ENCODE data around the gene HPD. TPM values are rescaled to one million over a fixed set of nuclear protein-coding genes. Genes with fewer than 3 reads are reported as not detected.
"Not testable (repeated sequence)": the region's sequence is repeated elsewhere in the genome, so short reads cannot be mapped to it uniquely, and the experiment has no call there.

Gene HPD
- total RNA-seq, 1 donor from 2014 or later = not detected

DNA sequence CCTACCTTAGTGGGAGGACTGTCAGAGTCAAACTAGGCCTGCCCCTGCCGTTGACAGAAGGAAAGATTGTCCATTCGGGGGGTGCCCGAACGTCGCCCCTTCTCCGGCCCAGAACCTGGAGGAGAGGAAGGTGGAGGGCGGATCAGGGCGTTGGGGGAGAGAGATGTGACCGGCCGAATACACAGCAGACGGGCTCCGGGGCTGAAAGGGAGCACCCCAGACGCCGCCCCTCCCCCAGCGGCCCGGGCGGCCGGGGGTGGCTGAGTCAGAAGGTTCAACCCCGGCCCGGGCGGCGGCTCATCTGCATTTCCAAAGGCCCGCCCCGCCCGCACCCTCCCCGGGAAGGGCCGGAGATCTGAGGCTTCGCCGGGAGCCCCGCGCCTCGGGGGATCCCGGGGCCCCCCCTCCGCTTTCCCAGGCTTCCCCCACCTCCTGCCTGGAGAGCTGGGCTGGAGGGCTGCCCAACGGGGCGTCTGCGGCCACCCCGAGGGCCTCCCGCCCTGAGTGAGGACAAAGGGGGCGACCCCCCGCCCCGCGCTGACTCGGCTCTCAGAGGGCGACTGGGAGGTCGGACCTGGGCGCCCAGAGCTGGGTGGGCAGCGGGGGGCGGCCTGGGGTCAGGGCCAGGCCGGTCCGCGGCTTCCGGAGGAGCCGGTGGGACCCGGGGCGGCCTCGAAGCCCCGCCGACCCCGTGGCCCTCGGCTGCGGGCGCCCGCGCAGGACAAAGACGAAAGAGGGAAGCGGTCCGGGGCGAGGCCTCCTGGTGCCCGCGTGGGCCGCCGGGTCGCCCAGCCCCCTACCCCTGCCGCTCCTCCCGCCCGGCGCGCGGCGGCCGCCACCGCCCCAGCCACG, 58.6 kb downstream of the HPD start:
- DNase-seq (ENCODE audit: low read depth, low spot score) = no peak

DNA sequence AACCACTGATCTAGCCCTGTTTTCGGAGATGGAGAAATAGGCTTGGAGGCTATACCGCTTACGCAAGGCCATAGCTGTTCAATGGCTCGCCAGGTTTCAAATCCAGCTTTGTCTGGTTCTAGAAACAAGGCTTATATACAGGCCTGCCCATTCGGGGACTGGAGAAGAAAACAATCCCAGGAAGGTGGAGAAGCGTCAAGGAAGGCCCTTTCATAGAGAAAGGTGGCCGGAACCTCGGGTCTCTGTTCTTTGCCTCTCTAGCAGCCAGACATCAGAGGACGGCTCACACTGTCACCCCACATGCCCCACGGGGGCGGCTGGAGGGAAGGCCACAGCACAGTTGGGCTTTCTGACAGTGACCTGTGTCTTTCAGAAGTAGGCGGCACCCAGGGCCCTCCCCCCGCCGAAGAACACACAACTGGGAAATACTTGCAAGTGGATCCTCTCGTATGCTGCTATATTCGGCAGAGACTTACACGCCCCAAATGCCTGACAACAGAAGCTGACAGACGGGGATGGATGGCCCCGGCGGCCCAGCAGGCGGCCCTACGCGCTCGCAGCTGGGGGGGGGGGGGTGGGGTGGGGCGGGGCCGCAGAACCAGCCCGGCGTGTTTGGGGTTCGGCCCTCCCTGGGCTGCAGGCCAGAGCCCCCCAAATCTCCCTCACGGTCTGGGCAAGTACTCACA, 59.4 kb downstream of the HPD start:
- DNase-seq (ENCODE audit: low read depth, low spot score) = no peak

DNA sequence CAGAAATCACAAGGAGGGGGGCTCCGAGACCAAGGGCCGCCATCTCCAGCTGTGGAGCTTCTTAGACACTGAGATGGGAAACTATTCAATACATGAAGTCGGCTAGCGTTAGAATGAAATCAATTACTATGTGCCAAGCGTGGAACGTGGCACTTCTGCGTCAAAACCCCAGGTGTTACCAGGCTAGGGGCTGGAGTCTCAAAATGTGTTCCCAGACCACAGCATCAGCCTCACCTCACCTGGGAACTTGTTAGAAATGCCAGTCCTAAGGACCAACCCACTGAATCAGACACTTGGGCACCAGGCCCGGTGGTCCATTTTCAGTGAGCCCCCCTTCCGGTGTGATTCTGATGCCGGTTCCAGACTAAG, 59.9 kb downstream of the HPD start:
- DNase-seq (ENCODE audit: low read depth, low spot score) = no peak

DNA sequence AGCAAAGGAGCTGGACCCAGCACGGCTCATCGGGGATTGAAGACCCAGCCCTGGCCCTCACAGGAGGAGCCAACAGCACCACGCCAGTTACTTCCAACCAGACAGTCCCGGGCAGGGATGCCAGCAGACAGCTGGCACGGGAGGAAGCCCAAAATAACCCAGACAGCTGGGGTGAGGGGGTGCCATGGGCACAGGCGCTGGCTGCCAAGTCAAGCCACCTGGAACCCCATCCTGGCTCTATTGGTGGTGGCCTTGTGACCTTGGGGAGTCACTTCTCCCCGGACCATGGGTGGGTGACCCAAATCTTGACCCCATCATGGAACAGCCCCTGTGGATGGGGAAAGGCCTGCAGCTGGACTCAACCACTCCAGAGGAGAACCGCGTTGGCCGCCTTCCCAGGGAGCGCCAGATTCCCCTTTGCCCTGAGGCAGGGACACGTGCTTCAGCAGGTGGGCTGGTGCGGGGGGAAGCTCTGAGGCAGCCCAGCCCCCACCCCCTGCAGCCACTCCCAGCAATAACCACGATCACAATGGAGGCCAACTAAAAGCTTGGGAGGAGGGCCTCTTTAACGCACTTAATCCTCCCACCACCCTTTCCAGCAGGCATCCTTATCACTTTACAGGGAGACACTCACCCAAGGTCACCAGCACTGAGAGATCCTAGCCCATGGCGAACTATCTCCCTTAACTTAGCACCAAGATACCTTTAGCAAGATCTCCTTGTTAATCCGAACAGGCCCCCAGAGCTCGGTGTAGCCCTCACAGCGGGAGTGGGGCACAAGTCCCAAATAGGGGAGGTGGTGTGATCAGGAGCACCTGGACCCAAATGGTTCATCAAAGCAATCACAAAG, 60.5 kb downstream of the HPD start:
- DNase-seq (ENCODE audit: low read depth, low spot score) = no peak

DNA sequence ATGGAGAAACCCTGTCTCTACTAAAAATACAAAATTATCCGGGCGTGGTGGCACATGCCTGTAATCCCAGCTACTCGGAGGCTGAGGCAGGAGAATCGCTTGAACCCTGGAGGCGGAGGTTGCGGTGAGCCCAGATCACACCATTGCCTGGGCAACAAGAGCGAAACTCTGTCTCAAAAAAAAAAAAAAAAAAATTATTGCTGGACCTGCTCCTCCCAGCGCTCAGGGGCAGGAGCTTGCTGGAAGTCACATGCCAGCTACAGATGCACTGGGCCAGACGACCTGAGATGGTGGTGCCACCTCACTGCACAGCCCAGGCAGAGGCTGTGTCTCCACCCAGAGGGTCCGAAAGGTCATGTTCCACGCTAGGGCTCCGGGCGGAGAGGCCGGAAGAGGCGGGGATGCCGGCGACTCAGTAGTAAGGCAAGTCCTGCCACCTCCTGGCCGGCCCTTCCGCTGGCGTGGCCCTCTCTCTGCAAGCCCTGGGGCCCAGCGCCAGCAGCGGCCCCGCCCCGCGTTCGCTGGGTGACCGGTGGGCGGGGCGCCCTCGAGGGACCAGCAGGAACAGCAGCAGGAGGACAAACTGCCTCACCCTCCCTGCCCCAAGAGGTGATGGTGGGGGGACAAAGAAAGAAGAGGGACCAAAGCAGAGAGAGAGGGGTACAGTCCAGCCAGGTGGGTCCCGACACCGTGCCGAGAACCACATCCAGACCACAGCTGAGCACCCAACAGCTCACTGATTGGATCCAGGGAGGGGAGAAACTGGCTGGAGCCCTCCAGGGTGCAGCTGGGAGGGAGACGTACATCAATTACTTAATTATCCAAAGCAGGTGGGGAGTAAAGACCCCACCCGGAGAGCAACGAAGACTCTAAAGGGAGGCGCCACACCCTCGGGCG, 61.6 kb downstream of the HPD start:
- DNase-seq (ENCODE audit: low read depth, low spot score) = no peak

DNA sequence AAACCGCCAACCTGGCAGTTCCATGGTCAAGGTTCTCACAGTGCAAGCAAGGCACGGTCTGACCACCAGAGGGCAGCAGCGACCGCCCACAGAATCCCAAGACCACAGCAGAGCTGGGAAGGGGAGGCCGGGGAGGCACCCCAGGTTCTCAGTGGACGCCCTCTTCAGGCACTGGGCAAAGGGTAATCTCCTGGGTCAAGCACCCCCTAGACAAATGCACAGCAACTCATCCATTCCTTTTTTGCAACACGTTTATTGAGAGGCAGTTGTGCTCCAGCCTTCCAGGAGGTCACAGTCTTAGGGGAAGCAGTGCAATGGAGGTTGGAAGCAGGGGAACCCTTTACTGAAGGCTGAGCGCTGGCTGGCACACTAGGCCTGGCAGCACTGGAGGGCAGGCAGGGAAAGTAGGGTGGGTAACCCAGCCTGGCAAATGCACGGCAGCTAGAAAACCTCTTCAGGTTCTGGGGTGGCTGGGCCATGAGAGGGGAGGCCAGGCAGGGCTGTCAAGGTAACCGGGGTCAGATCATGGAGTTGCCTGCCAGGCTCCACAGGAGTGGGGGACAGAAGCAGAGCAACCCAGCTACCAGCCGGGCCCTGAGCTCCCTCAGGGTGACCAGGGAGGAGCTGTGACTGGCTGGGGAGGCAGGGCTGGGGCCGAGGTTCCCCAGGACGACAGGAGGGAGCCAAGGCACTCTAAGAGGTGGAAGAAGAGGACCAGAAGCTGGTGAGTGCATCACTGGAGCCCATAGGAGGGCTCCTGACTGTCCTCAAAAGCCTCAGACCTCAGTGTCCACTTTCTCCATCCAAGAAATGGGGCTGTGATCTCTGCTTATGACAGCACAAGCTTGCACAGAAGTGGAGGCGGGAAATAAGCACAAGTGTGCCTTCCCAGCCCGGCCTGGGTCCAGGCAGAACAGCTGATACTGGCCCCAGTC, 63.4 kb downstream of the HPD start:
- no peak for DNase-seq (ENCODE audit: low read depth, low spot score)

- DNase-seq (ENCODE audit: low read depth, low spot score) = no peak
These were observed 64.1 kb downstream of the HPD start for GRCh38 chr12:121794534-121795033.

GRCh38 chr12:121793838-121794533, 64.7 kb downstream of the HPD start:
- no peak for DNase-seq (ENCODE audit: low read depth, low spot score)

DNA sequence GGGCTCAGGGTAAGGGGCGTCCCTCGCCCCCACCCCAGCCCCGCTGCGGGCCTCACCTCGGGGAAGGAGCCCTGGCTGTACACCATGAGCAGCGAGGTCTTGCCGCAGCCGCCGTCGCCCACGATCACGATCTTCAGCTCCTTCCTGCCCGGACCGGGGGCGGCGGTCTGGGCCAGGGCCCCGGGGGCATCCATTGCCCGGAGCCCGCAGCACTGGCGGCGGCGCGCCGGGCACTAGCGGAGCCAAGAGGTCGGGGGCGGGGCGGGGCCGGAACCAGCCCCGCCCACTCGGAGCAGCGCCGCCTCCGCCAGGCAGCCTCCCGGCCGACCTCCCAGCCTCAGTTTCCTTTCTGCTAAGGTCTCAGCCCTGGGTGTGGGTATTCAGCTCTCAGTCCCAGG, 65.2 kb downstream of the HPD start, which contains the start of gene RHOF:
TSS of gene RHOF (minus strand) at position 249 of the 398 bp plus-strand sequence. CDS start at position 194, 55 bp downstream.
- no peak for DNase-seq (ENCODE audit: low read depth, low spot score)

DNA sequence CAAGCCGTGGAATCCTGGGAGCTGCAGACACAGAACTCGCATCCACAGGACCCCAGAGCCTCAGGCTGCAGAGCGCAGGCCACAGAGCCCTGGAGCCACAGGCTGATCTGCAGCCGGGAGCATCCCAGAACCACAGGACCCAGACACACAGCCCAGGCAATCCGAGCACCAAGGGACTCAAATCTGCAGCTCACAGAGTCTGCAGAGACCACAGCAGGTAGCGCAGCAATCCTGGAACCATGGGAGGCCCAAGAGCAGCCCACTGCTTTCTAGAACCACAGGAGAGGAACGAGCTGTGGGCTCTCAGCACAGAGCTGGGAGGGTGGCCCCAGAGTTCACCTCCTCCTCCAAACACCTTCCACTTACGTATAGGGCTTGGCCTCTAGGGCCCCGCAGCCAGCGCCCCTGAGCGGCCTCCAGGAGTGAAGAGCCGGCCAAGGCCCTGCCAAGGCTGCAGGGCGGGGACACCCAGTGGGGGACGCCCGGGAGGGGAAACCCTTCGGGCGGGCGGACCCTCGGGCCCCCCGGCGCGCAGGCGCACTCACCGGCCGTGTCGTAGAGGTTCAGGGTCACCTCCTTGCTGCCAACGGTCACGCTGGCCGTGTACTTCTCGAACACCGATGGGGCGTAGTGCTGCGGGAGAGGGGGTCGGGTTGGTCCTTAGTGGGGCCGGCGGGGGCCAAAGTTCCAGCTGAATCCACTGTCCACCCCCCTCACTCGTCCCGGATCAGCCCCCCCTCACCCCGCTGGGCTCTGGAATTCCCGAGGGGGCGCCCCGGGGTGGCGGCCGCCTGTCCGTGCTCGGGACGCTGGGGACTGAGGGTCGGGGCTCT, 65.8 kb downstream of the HPD start:
- no peak for DNase-seq (ENCODE audit: low read depth, low spot score)

DNA sequence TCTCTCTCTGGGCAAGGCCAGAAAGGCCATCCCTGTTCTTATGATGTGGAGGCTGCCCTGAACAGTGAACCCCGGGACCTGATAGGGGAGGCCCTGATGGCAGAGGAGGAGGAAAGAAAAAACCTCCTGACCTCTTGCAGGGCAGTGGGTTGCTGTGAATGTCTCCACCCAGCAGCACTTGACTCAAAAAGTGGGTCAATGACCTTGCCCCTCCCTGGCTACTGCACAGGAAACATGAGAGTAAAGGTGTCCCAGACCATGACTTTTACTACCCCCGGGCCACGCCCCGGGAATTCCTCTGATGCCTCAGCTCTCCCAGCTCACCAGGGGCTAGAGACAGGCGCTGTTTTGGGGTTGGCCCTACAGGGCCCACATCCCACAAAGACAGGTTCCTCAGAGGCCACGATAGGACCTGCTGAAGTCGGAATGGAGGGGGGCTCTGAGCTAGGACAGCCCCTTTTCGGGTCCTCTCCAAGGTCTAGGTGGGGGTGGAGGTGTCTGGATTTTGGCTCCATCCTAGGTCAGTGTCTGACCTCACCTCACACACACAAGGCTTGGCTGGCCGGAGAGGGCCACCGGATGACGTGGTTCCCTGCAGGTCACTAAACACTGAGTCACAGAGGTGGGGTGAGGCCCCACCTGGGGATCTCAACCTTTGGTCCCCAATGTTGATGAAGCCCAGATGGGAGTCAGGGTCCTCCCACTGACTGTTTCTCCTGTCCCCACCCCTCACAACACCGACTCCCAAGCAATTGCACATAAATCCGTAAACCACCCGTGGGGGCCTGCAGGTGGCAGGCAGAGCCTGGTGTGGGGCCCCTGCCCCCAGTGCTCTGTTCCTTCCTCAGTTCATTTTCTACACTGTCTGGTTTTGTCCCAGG, 66.7 kb downstream of the HPD start:
- no peak for DNase-seq (ENCODE audit: low read depth, low spot score)

DNA sequence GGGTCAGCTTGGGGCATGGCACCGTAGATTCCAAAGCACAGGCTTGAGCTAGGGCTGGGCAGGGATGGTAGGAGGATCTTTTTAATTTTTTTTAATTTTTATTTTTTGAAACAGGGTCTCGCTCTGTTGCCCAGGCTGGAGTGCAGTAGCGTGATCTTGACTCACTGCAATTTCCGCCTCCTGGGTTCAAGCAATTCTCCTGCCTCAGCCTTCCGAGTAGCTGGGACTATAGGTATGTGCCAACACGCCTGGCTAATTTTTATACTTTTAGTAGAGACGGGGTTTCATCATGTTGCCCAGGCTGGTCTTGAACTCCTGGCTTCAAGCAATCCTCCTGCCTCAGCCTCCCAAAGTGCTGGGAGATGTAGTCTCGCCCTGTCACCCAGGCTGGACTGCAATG, 67.9 kb downstream of the HPD start:
- DNase-seq (ENCODE audit: low read depth, low spot score) = not testable (repeated sequence)

- no peak for DNase-seq (ENCODE audit: low read depth, low spot score)
These were observed 68.6 kb downstream of the HPD start for GRCh38 chr12:121789800-121790728.

Data from pulmonary artery endothelial cell (primary cell).